Lung (tissue), 12 donors: ENCODE measurements around the gene PLA2G15. TPM values are rescaled to one million over a fixed set of nuclear protein-coding genes. Genes with fewer than 3 reads are reported as not detected.

ENCODE experiments used
- ATAC-seq: fragments of 200-7000 bp; cut with Tn5 transposase; one replicate; pipeline ENCODE4 v1.9.1; 2020; ENCODE audit warnings: moderate number of reproducible peaks; ENCODE audit not compliant: insufficient read depth, low FRiP score
- DNase-seq, 3 donors: peaks; one replicate each; pipeline ENCODE4 v3.0.0-alpha.2; 2013 to 2017
- H3K27ac ChIP-seq, 2 donors: one replicate each; pipeline ENCODE4 v1.5.1; 2013; ENCODE audit warnings: mild to moderate bottlenecking in 2 of 2, moderate library complexity in 2 of 2, control low read depth in 1 of 2, inconsistent platforms in 1 of 2, low read depth in 1 of 2, low read length in 1 of 2
- H3K27me3 ChIP-seq, 3 donors: one replicate each; pipeline ENCODE4 v1.5.1; 2013; ENCODE audit warnings: low read length in 2 of 3; ENCODE audit not compliant: control insufficient read depth in 3 of 3, insufficient read depth in 3 of 3
- H3K36me3 ChIP-seq, 4 donors: one replicate each; pipeline ENCODE4 v1.5.1; 2013; ENCODE audit warnings: low read length in 4 of 4, mild to moderate bottlenecking in 1 of 4, moderate library complexity in 1 of 4; ENCODE audit not compliant: control insufficient read depth in 4 of 4, insufficient read depth in 4 of 4
- H3K4me1 ChIP-seq, 5 donors: one replicate each; pipeline ENCODE4 v1.5.1; 2013; ENCODE audit warnings: low read length in 5 of 5, mild to moderate bottlenecking in 2 of 5, moderate library complexity in 1 of 5; ENCODE audit not compliant: control insufficient read depth in 5 of 5, insufficient read depth in 5 of 5
- H3K4me3 ChIP-seq: one replicate; pipeline ENCODE4 v1.5.1; 2013; ENCODE audit warnings: mild to moderate bottlenecking, control low read depth, moderate library complexity
- H3K9ac ChIP-seq, 2 donors: one replicate each; pipeline ENCODE4 v1.5.1; 2013; ENCODE audit warnings: low read length in 2 of 2, control low read depth in 1 of 2; ENCODE audit not compliant: insufficient read depth in 1 of 2
- H3K9me3 ChIP-seq, 4 donors: one replicate each; pipeline ENCODE4 v1.5.1; 2013; ENCODE audit warnings: low read length in 3 of 4, mild to moderate bottlenecking in 1 of 4, moderate library complexity in 1 of 4; ENCODE audit not compliant: control insufficient read depth in 4 of 4, insufficient read depth in 3 of 4
- WGBS, 2 donors: extraction: QIAGEN DNeasy Blood & Tissue Kit; methylation state at CpG; one replicate each; pipeline ENCODE4 v1.1.7; 2013; 5-methylcytosine and 5-hydroxymethylcytosine counted together
- polyA plus RNA-seq, 2 donors: library from polyadenylated mRNA; stranded (reverse); fragments of 200-250 nt; gene quantifications; one replicate each; pipeline ENCODE4 v1.2.1, GENCODE V29; 2013
- total RNA-seq, 2 donors: library from RNA; depleted of rRNA in 1 of 2; stranded (reverse); fragments of >200 nt in 1 of 2; gene quantifications; one replicate each; pipeline ENCODE4 v1.2.1, GENCODE V29; 2014 to 2021
- TF ChIP-seq, protein P1 (sequence below): IDR thresholded peaks from 2 replicates; pipeline ENCODE4 v1.5.1; 2012; ENCODE audit warnings: mild to moderate bottlenecking; ENCODE audit errors: control extremely low read depth, extremely low read depth
- donor health status: control.
- donor health status: control.
- donor health status: Bipolar disorder and iron deficiency.
- donor health status: healthy.
- donor health status: DM: yes; HTN: yes; CAD: no.

PLA2G15 gene
- total and polyA plus RNA-seq, 4 donors, result 11.0 to 42.4 (median 19.6) TPM

DNA sequence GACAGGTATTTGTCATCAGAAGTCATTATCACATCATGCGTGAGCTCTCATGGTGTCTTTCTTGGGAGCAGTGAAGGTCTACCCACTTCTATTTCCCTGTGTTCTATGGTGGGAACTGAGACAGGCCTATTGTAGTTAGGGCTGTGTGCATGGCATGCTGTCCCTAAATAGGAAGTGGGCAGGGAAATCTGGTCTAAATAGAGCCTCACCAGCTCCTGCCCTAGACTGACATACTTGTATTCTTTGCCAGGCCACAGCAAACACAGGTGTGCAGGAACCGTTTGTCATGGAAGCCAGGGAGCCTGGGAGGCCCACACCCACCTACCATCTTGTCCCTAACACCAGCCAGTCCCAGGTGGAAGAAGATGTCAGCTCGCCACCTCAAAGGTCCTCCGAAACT is 29.3 kb downstream of the PLA2G15 start:
- H3K4me3 ChIP-seq, result no peak overlapping the region
- TF ChIP-seq, protein P1, sequence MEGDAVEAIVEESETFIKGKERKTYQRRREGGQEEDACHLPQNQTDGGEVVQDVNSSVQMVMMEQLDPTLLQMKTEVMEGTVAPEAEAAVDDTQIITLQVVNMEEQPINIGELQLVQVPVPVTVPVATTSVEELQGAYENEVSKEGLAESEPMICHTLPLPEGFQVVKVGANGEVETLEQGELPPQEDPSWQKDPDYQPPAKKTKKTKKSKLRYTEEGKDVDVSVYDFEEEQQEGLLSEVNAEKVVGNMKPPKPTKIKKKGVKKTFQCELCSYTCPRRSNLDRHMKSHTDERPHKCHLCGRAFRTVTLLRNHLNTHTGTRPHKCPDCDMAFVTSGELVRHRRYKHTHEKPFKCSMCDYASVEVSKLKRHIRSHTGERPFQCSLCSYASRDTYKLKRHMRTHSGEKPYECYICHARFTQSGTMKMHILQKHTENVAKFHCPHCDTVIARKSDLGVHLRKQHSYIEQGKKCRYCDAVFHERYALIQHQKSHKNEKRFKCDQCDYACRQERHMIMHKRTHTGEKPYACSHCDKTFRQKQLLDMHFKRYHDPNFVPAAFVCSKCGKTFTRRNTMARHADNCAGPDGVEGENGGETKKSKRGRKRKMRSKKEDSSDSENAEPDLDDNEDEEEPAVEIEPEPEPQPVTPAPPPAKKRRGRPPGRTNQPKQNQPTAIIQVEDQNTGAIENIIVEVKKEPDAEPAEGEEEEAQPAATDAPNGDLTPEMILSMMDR, result no peak
- H3K4me1 ChIP-seq, result peaks cover 0 to 18% (median 0%) of the 10 kb centered on the region in 5 donors
- 87 to 92% methylated on average over 4 of the region's 4 CpGs for WGBS, 2 donors
- no peak for DNase-seq
- no peaks in the 10 kb centered on the region for H3K27me3 ChIP-seq
- no peak for ATAC-seq
- peak overlapping the region in 1 of 2 donors; percentile 2 for H3K27ac ChIP-seq
- peaks cover 0 to 3% (median 0%) of the 10 kb centered on the region in 4 donors for H3K9me3 ChIP-seq
- H3K9ac ChIP-seq, result no peak overlapping the region
- peaks cover 0 to 14% (median 4%) of the 10 kb centered on the region in 4 donors for H3K36me3 ChIP-seq

DNA sequence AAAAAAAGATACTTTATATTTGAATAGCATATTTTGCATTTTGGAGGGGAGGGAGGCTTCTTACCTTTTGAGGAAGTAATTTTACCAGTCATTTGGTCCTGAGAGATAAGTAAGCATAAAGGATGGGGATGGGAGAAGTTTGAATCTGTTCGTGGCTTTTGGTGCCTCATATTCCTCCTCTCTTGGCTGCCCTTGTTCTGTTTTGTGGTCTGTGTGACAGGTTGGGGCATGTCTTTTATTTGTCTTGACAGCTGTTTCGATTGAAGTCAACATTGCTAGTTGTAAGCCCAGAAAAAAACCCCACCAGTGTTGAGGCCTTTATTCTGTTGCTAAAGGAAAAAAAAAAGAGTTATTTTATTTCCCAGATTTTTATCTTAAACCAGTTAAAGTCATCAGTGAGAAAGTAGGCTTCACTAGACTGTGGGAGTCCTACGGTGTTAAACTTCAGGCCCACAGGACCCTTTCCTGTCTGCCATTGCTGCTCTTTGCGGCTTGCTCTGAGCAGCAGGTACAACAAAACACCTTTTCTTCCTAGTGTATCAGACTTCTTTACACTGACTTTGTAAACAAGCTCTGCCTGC is 30.5 kb downstream of the PLA2G15 start:
- peaks cover 0 to 11% (median 0%) of the 10 kb centered on the region in 5 donors for H3K4me1 ChIP-seq
- H3K27me3 ChIP-seq, result no peaks in the 10 kb centered on the region
- peaks cover 0 to 3% (median 0%) of the 10 kb centered on the region in 4 donors for H3K9me3 ChIP-seq
- H3K27ac ChIP-seq, result peak overlapping the region; percentile 60 to 69
- H3K4me3 ChIP-seq, result no peak overlapping the region
- DNase-seq (no peak), ATAC-seq (no peak)
- H3K9ac ChIP-seq, result peak overlapping the region in 1 of 2 donors; percentile 28
- H3K36me3 ChIP-seq, result peaks cover 0 to 14% (median 4%) of the 10 kb centered on the region in 4 donors
- TF ChIP-seq, protein P1, result no peak
- 32 to 41% methylated on average over 4 of the region's 4 CpGs for WGBS, 2 donors

DNA sequence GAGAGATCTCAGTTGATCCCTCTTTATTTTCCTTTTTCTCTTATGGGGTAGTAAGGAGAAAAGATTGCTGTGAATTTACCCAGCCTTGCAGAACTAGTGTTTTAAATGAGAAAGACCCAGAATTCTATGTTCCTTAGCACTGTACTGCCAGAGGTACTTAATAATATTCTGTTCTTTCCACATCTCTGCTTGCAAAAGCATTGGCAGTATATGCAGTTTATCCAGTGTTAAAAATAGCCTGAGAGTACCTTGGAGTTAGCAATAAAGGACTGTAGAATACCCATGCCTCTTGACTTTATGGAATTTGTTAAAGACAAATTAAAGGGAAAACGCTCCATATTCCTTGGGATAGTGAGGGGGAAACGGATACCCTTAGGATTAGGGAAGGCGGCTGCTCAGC is 31.1 kb downstream of the PLA2G15 start:
- peaks cover 0 to 3% (median 0%) of the 10 kb centered on the region in 4 donors for H3K9me3 ChIP-seq
- peaks cover 0 to 14% (median 5%) of the 10 kb centered on the region in 4 donors for H3K36me3 ChIP-seq
- no peak overlapping the region for H3K9ac ChIP-seq
- peak overlapping the region; percentile 45 to 77 for H3K27ac ChIP-seq
- ATAC-seq (no peak), DNase-seq (peak in 2 of 3 donors; percentile 11 to 49)
- H3K4me1 ChIP-seq, result peaks cover 0 to 8% (median 0%) of the 10 kb centered on the region in 5 donors
- TF ChIP-seq, protein P1, result no peak
- no peaks in the 10 kb centered on the region for H3K27me3 ChIP-seq
- WGBS, 2 donors, result 68 to 69% methylated on average over 3 of the region's 3 CpGs
- no peak overlapping the region for H3K4me3 ChIP-seq
